ENCODE data around the gene ALG12.

ALG12 gene

GRCh38 chr22:49865156-49865555 is 53.1 kb downstream of the ALG12 start:
- H3K27ac ChIP-seq, result no peak overlapping the region
- TF ChIP-seq, protein P1, sequence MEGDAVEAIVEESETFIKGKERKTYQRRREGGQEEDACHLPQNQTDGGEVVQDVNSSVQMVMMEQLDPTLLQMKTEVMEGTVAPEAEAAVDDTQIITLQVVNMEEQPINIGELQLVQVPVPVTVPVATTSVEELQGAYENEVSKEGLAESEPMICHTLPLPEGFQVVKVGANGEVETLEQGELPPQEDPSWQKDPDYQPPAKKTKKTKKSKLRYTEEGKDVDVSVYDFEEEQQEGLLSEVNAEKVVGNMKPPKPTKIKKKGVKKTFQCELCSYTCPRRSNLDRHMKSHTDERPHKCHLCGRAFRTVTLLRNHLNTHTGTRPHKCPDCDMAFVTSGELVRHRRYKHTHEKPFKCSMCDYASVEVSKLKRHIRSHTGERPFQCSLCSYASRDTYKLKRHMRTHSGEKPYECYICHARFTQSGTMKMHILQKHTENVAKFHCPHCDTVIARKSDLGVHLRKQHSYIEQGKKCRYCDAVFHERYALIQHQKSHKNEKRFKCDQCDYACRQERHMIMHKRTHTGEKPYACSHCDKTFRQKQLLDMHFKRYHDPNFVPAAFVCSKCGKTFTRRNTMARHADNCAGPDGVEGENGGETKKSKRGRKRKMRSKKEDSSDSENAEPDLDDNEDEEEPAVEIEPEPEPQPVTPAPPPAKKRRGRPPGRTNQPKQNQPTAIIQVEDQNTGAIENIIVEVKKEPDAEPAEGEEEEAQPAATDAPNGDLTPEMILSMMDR (conservative IDR thresholded peaks at IDR 0.05; ENCODE audit: low read depth), result no peak
- ChIA-PET CTCF (no interaction called here), POLR2A (ENCODE audit: low non-redundant PET) (no interaction called here)
- DNase-seq (ENCODE audit: low spot score), result no peak

- DNase-seq (ENCODE audit: low spot score), result no peak
- CTCF ChIA-PET, result no interaction called here
- TF ChIP-seq, protein P1 (conservative IDR thresholded peaks at IDR 0.05; ENCODE audit: low read depth), result no peak
- H3K27ac ChIP-seq, result no peak overlapping the region
- POLR2A ChIA-PET (ENCODE audit: low non-redundant PET), result no interaction called here
These were observed 54.3 kb downstream of the ALG12 start for GRCh38 chr22:49863931-49864330.

DNA sequence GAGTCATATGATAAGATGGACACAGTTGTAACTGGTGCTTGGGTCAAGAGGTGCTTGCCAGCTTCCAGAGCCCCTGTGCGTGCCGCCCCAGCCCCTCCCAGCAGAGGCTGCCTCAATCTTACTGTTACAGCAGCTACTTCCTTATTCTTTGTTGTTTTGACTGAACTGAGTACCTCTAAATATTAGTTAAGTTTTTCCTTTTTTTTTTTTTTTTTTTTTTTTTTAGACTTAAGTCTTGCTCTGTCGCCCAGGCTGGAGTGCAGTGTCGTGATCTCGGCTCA is 55.8 kb downstream of the ALG12 start:
- ChIA-PET POLR2A (ENCODE audit: low non-redundant PET) (no interaction called here), CTCF (no interaction called here)
- H3K27ac ChIP-seq, result peak overlapping the region; percentile 8; the same call in 1 of the 2 replicates
- TF ChIP-seq, protein P1 (conservative IDR thresholded peaks at IDR 0.05; ENCODE audit: low read depth), result no peak
- no peak for DNase-seq (ENCODE audit: low spot score)

DNA sequence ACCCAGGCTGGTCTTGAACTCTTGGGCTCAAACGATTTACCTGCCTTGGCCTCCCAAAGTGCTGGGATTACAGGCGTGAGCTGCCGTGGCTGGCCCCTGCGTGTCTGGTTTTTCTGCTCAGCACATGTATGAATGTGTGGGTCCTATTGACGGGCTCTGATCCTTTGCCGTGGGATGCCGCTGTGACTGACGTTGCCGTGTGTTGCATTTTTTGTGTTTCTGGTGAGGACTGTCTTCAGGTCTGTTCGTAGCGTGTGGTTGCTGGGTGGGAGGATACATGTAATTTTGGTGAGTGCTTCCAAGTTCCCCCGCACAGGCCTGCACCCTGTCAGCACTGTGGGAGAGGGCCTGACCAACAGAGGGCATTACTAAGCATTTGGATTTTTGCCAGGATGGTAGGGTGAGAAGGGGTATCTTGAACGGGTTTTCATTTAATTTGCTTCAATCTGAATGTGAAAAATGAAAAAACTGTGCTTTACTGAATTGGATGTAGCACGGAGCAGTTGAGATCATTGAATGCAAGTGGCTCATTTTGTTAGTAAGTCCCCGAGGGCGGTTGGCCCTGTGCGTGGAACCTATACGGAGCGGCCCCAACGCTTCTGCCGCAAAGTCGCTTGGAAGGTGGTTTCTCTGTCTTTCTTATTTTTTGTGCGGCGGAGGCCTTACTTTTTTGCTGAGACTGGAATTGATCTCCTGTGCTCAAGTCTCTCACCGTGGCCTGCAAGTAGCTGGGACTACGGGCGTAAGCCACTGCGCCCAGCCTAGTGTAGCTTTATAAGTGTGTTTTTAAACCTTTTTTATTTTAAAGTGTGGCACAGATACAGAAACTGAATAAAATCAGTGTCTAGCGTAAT is 56.4 kb downstream of the ALG12 start:
- TF ChIP-seq, protein P1 (conservative IDR thresholded peaks at IDR 0.05; ENCODE audit: low read depth), result no peak
- ChIA-PET CTCF (no interaction called here), POLR2A (ENCODE audit: low non-redundant PET) (no interaction called here)
- DNase-seq (ENCODE audit: low spot score), result no peak
- peak overlapping the region; percentile 8; the same call in 1 of the 2 replicates for H3K27ac ChIP-seq

DNA sequence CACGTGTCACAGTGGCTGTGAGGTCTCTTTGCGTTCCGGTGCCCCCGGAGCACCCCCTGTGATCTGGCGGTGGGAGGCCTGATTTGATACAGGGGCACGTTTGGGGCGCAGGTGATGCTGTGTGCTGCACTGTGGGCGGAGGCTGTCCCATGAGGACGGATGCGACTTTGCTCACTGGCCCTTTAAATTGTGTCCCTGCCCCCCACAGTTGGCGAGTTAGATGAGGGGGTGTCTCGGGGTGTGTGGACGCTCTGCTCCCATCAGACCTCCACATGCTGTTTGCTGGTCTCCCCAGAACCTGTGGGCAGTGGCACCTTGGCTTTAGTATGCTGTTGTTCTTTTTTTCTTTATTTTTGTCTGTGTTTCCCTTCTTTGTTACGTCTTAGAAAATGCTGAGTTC is 59.4 kb downstream of the ALG12 start:
- ChIA-PET CTCF (no interaction called here), POLR2A (ENCODE audit: low non-redundant PET) (no interaction called here)
- no peak overlapping the region for H3K27ac ChIP-seq
- no peak for DNase-seq (ENCODE audit: low spot score)
- TF ChIP-seq, protein P1 (conservative IDR thresholded peaks at IDR 0.05; ENCODE audit: low read depth), result no peak

DNA sequence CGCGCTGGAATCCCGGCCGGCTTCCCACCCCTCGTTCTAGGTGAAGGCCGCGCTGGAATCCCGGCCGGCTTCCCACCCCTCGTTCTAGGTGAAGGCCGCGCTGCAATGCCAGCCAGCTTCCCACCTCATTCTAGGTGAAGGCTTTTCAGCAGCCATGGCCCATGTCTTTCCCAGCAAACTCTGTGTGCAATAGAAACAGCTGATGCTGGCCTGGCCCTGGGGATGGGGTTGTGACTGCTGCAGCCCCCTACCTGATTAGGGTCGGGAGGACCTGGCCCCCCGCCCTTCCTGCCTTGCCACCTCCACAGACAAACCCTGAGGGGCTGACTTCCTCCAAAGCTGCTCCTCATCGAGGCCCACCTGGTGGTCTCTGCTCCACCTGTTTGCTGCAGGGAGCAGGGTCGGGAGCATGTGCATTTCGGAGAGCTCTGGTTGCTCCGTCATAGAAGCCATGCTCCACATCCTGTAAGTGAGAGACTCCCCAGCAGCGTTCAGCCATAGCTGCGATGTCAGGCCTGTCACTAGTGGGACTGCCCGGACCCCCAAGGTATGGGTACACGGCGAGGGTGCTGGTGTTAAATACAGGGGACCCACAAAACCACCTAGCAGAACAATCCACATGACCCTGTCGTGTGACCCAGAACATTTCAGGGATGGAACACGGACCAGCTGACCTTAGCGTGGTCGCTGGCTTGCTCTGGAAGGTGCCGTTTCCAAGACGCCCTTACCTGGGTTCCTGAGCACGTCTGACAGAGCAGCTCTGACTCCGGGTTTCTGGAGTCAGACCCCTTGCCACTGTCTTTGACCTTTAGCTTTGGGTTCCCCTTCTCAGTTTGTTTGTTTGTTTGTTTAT is 61.2 kb downstream of the ALG12 start:
- no peak for DNase-seq (ENCODE audit: low spot score)
- TF ChIP-seq, protein P1 (conservative IDR thresholded peaks at IDR 0.05; ENCODE audit: low read depth), result no peak
- ChIA-PET CTCF (no interaction called here), POLR2A (ENCODE audit: low non-redundant PET) (no interaction called here)
- no peak overlapping the region for H3K27ac ChIP-seq
